ENCODE measurements around the gene EDEM1. TPM values are rescaled to one million over a fixed set of nuclear protein-coding genes. Genes with fewer than 3 reads are reported as not detected.

EDEM1 gene
- total RNA-seq, 1 donor from 2014 or later: 185 TPM

- peak overlapping the region; percentile 89 for H3K27ac Mint-ChIP-seq
- peaks cover 93% of the 10 kb centered on the region for H3K4me1 Mint-ChIP-seq
- ChIA-PET POLR2A (interaction anchor here (0.5 to 6.2 kb wide), 17 partner anchors 9 to 1520 kb away, joined by 3 to 129 read pairs (median 3); partner anchors contain the start of genes BHLHE40, EDEM1 and ITPR1), CTCF (interaction anchor here (1.5 kb wide), 3 partner anchors 9 to 13 kb away, joined by 3 to 6 read pairs (median 4); no protein-coding TSS in a partner anchor)
- intact Hi-C loops (cut with micrococcal nuclease): loop anchor here (1.0 to 2.0 kb wide), 3 partner anchors 9 to 75 kb away; partner anchors contain the start of gene ARL8B
- peaks cover 89% of the 10 kb centered on the region for H3K36me3 Mint-ChIP-seq (ENCODE audit: low read depth)
- no peak for ATAC-seq (ENCODE audit: low read depth)
- peak overlapping the region; percentile 58 for H3K4me3 Mint-ChIP-seq
- H3K27me3 Mint-ChIP-seq: no peaks in the 10 kb centered on the region
- H3K9me3 Mint-ChIP-seq: no peaks in the 10 kb centered on the region
- TF ChIP-seq CTCF (IDR thresholded peaks at IDR 0.05): no peak
- DNase-seq: no peak
Measured at GRCh38 chr3:5197022-5197421, 9.5 kb downstream of the EDEM1 start.

GRCh38 chr3:5197470-5198312 is 10.2 kb downstream of the EDEM1 start:
- Mint-ChIP-seq H3K4me3 (peak overlapping the region; percentile 58), H3K9me3 (no peaks in the 10 kb centered on the region), H3K27ac (peak overlapping the region; percentile 89), H3K27me3 (no peaks in the 10 kb centered on the region), H3K4me1 (peaks cover 93% of the 10 kb centered on the region), H3K36me3 (ENCODE audit: low read depth) (peaks cover 90% of the 10 kb centered on the region)
- DNase-seq (no peak), ATAC-seq (ENCODE audit: low read depth) (peak; percentile 51)
- ChIA-PET POLR2A (interaction anchor here (0.6 to 6.2 kb wide), 17 partner anchors 8 to 704 kb away, joined by 3 to 129 read pairs (median 4); partner anchors contain the start of genes BHLHE40, EDEM1 and ITPR1), CTCF (interaction anchor here (0.7 to 1.5 kb wide), 4 partner anchors 8 to 48 kb away, joined by 3 to 6 read pairs (median 4); no protein-coding TSS in a partner anchor)
- intact Hi-C loops (cut with micrococcal nuclease): loop anchor here (1.0 to 2.0 kb wide), 3 partner anchors 9 to 75 kb away; partner anchors contain the start of gene ARL8B
- no peak for TF ChIP-seq CTCF (IDR thresholded peaks at IDR 0.05)

GRCh38 chr3:5198313-5198677 is 10.8 kb downstream of the EDEM1 start:
- POLR2A ChIA-PET: interaction anchor here (0.6 to 6.2 kb wide), 7 partner anchors 11 to 705 kb away, joined by 3 to 129 read pairs (median 8); partner anchors contain the start of genes BHLHE40, EDEM1 and ITPR1
- peaks cover 90% of the 10 kb centered on the region for H3K36me3 Mint-ChIP-seq (ENCODE audit: low read depth)
- intact Hi-C loops (cut with micrococcal nuclease): no loop called here
- H3K4me3 Mint-ChIP-seq: peak overlapping the region; percentile 55
- TF ChIP-seq CTCF (IDR thresholded peaks at IDR 0.05): no peak
- DNase-seq (no peak), ATAC-seq (ENCODE audit: low read depth) (no peak)
- H3K4me1 Mint-ChIP-seq: peaks cover 92% of the 10 kb centered on the region
- H3K9me3 Mint-ChIP-seq: no peaks in the 10 kb centered on the region
- peak overlapping the region; percentile 89 for H3K27ac Mint-ChIP-seq
- CTCF ChIA-PET: interaction anchor here (0.7 to 1.5 kb wide), 3 partner anchors 10 to 48 kb away, joined by 3 read pairs; no protein-coding TSS in a partner anchor
- H3K27me3 Mint-ChIP-seq: no peaks in the 10 kb centered on the region

- intact Hi-C loops (cut with micrococcal nuclease): loop anchor here (1.0 kb wide), 1 partner anchor 59 kb away; no protein-coding TSS in a partner anchor
- CTCF ChIA-PET: interaction anchor here (1.0 kb wide), 1 partner anchor 11 kb away, joined by 3 read pairs; no protein-coding TSS in a partner anchor
- H3K27ac Mint-ChIP-seq: peak overlapping the region; percentile 89
- peak; percentile 31 for ATAC-seq (ENCODE audit: low read depth)
- no peak for DNase-seq
- H3K4me3 Mint-ChIP-seq: peak overlapping the region; percentile 68
- H3K27me3 Mint-ChIP-seq: no peaks in the 10 kb centered on the region
- no peaks in the 10 kb centered on the region for H3K9me3 Mint-ChIP-seq
- POLR2A ChIA-PET: interaction anchor here (0.6 to 6.2 kb wide), 5 partner anchors 12 to 705 kb away, joined by 7 to 129 read pairs (median 13); partner anchors contain the start of genes BHLHE40 and EDEM1
- peaks cover 89% of the 10 kb centered on the region for H3K36me3 Mint-ChIP-seq (ENCODE audit: low read depth)
- no peak for TF ChIP-seq CTCF (IDR thresholded peaks at IDR 0.05)
- peaks cover 84% of the 10 kb centered on the region for H3K4me1 Mint-ChIP-seq
Measured at GRCh38 chr3:5198986-5199731, 11.7 kb downstream of the EDEM1 start.

Measured in activated B cell treated with CpG ODN at 0.5 μM for 24 hours (primary cell).